Keratinocyte (primary cell): Measurements from ENCODE around the gene MOAP1. TPM values are rescaled to one million over a fixed set of nuclear protein-coding genes. Genes with fewer than 3 reads are reported as not detected.
"Not testable (repeated sequence)": the region's sequence is repeated elsewhere in the genome, so short reads cannot be mapped to it uniquely, and the experiment has no call there.

Experiments
- DNase-seq: peaks from one replicate; pipeline ENCODE4 v3.0.0-alpha.2; 2011; ENCODE audit warnings: low read depth, missing footprints, low spot score
- FAIRE-seq: peaks from 2 replicates; lab custom pipeline; 2011; peaks lifted over from hg19 to GRCh38; lab: Jason Lieb, UNC
- H2AFZ ChIP-seq: 2 replicates; pipeline ENCODE4 v1.6.0; 2012; ENCODE audit warnings: low read length, control low read depth, inconsistent platforms; ENCODE audit not compliant: control insufficient read depth
- H3K27ac ChIP-seq: 2 replicates; pipeline ENCODE4 v1.5.1; 2011; ENCODE audit warnings: low read length; ENCODE audit not compliant: control insufficient read depth, insufficient read depth
- H3K27me3 ChIP-seq: 3 replicates; pipeline ENCODE4 v1.6.0; 2011; ENCODE audit warnings: low read length; ENCODE audit not compliant: control insufficient read depth, insufficient read depth; ENCODE audit errors: extremely low read depth
- H3K36me3 ChIP-seq, 2 experiments: 2 replicates in 1 of 2; 3 replicates in 1 of 2; pipeline ENCODE4 v1.5.1; 2011; ENCODE audit warnings: low read length in 2 of 2, mild to moderate bottlenecking in 1 of 2; ENCODE audit not compliant: control insufficient read depth in 2 of 2, insufficient read depth in 2 of 2; ENCODE audit errors: extremely low read depth in 1 of 2
- H3K4me1 ChIP-seq: 3 replicates; pipeline ENCODE4 v1.5.1; 2011; ENCODE audit warnings: low read length; ENCODE audit not compliant: control insufficient read depth, insufficient read depth; ENCODE audit errors: extremely low read depth
- H3K4me2 ChIP-seq: 3 replicates; pipeline ENCODE4 v1.6.0; 2011; ENCODE audit warnings: low read depth, low read length; ENCODE audit not compliant: control insufficient read depth, insufficient read depth; ENCODE audit errors: extremely low read depth
- H3K4me3 ChIP-seq, 3 experiments: fragments of 200-600 bp in 1 of 3; sonication (generic) in 1 of 3; 2 replicates in 2 of 3; 3 replicates in 1 of 3; pipeline ENCODE4 v1.5.1; 2011 to 2016; ENCODE audit warnings: low read length in 3 of 3, mild to moderate bottlenecking in 3 of 3, control low read depth in 2 of 3, inconsistent platforms in 1 of 3, low read depth in 1 of 3, mixed read lengths in 1 of 3, mixed run types in 1 of 3, moderate library complexity in 1 of 3; ENCODE audit not compliant: control insufficient read depth in 2 of 3, insufficient read depth in 2 of 3; ENCODE audit errors: extremely low read depth in 1 of 3
- H3K79me2 ChIP-seq: 2 replicates; pipeline ENCODE4 v1.6.0; 2012; ENCODE audit warnings: low read length; ENCODE audit not compliant: control insufficient read depth, insufficient read depth
- H3K9ac ChIP-seq: 3 replicates; pipeline ENCODE4 v1.6.0; 2011; ENCODE audit warnings: low read length; ENCODE audit not compliant: control insufficient read depth, insufficient read depth; ENCODE audit errors: extremely low read depth
- H3K9me1 ChIP-seq: 3 replicates; pipeline ENCODE4 v1.6.0; 2011; ENCODE audit warnings: low read length; ENCODE audit not compliant: control insufficient read depth, insufficient read depth; ENCODE audit errors: extremely low read depth
- H3K9me3 ChIP-seq: 2 replicates; pipeline ENCODE4 v1.5.1; 2012; ENCODE audit warnings: low read depth, low read length; ENCODE audit not compliant: control insufficient read depth
- H4K20me1 ChIP-seq: 3 replicates; pipeline ENCODE4 v1.6.0; 2011; ENCODE audit warnings: low read length; ENCODE audit not compliant: control insufficient read depth, insufficient read depth; ENCODE audit errors: extremely low read depth
- CTCF ChIP-seq, 3 experiments: IDR thresholded peaks in 1 of 3; conservative IDR thresholded peaks in 1 of 3; optimal IDR thresholded peaks in 1 of 3; 2 replicates in 2 of 3; 3 replicates in 1 of 3; pipeline versions ENCODE3 to v1.5.1; 2011; ENCODE audit warnings: low read length in 3 of 3, mild to moderate bottlenecking in 3 of 3, moderate library complexity in 2 of 3, control low read depth in 1 of 3, inconsistent platforms in 1 of 3; ENCODE audit not compliant: insufficient read depth in 2 of 3; ENCODE audit errors: extremely low read depth in 1 of 3
- EZH2 ChIP-seq: IDR thresholded peaks from one replicate; pipeline ENCODE4 v1.6.1; 2012; ENCODE audit warnings: inconsistent platforms, mild to moderate bottlenecking, low read length, moderate library complexity
- dilution Hi-C: fragments of 300-500 bp; cut with MboI; formaldehyde crosslinking; loops from one replicate; pipeline ENCODE4 v1.7.0; 2020; ENCODE audit warnings: low sequenced_read_pairs; ENCODE audit not compliant: extremely low pct_ligation_motif_present
- polyA plus RNA-seq, 5 experiments: library from polyadenylated mRNA; depleted of rRNA in 3 of 5; stranded (reverse) in 3 of 5; stranded (forward) in 1 of 5; unstranded in 1 of 5; fragments of >200 nt; gene quantifications; 1 replicate in 1 of 5; 2 replicates in 3 of 5; 3 replicates in 1 of 5; pipeline versions ENCODE4 v1.2.1 to v1.2.3, GENCODE V29; 2011 to 2012; ENCODE audit warnings: missing spikeins in 2 of 5, low read depth in 1 of 5, low replicate concordance in 1 of 5

MOAP1 gene
- polyA plus RNA-seq, 1 donor (not counting 4 experiments of a cell fraction or from before 2014, with no cell fraction given), result 17.2 TPM

DNA sequence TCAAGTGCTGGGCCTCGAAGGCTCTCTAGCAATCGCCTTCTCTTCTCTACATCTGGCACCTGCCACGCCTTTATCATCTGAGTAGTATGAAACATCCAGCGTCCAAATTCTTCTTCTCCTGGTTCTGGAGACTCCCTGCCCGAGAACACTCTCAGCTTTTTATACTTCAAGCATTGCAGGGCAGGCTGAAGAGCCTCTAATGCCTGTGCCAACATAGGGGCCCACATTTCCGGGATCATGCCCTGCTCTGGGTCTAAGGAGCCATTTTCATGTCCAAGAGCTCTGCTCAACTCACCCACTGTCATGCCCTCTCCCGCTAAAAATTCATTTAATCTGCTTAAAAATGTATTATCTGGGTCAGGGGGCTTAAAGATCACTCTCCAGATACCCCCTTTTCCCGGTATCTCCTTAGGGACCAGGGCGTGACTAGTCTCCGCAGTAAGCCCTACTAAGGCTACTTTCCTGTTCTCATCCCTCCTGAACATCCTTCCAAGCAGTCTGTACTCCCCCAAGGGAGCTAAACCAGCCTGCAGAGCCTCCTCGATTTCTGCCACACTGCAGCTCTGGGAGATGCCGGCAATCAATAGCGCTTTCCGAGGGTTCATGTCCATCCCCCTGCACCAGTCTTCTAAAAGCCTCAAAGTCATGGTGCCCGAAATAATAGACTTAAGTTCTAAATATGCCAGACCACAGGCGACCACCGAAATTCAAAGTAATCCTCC, 940 bp downstream of the MOAP1 start:
- Histone ChIP-seq H4K20me1 (no peaks in the 10 kb centered on the region), H3K9me3 (no peaks in the 10 kb centered on the region), H3K9ac (peak overlapping the region; percentile 89), H3K4me2 (peak overlapping the region; percentile 87), H3K9me1 (no peaks in the 10 kb centered on the region), H3K4me3 (peak overlapping the region; percentile 85 to 99 (median 95)), H3K4me1 (peaks cover 21% of the 10 kb centered on the region), H3K36me3 (peaks cover 0 to 7% of the 10 kb centered on the region in 2 experiments), H3K27ac (peak overlapping the region; percentile 60), H3K79me2 (peaks cover 20% of the 10 kb centered on the region), H2AFZ (peak overlapping the region; percentile 93), H3K27me3 (no peaks in the 10 kb centered on the region)
- TF ChIP-seq EZH2, result no peak
- no peak for TF ChIP-seq CTCF (optimal IDR thresholded peaks at IDR 0.05 in 1 of 3, IDR thresholded peaks at IDR 0.05 in 1 of 3, conservative IDR thresholded peaks at IDR 0.05 in 1 of 3; ENCODE audit: extremely low read depth in 1 of 3, insufficient read depth in 2 of 3, low read length in 3 of 3)
- FAIRE-seq (peak; percentile 53), DNase-seq (no peak)
- dilution Hi-C loops, result no loop called here

- H3K4me1 ChIP-seq, result peaks cover 8% of the 10 kb centered on the region
- no peak overlapping the region for H3K4me3 ChIP-seq
- DNase-seq (no peak), FAIRE-seq (no peak)
- no peaks in the 10 kb centered on the region for H3K9me3 ChIP-seq
- H2AFZ ChIP-seq, result no peak overlapping the region
- no peak overlapping the region for H3K27ac ChIP-seq
- H3K9ac ChIP-seq, result no peak overlapping the region
- no peaks in the 10 kb centered on the region for H3K79me2 ChIP-seq
- H3K9me1 ChIP-seq, result no peaks in the 10 kb centered on the region
- no peaks in the 10 kb centered on the region for H4K20me1 ChIP-seq
- no peaks in the 10 kb centered on the region for H3K36me3 ChIP-seq
- no peak for TF ChIP-seq EZH2
- no peak for TF ChIP-seq CTCF (optimal IDR thresholded peaks at IDR 0.05 in 1 of 3, IDR thresholded peaks at IDR 0.05 in 1 of 3, conservative IDR thresholded peaks at IDR 0.05 in 1 of 3; ENCODE audit: extremely low read depth in 1 of 3, insufficient read depth in 2 of 3, low read length in 3 of 3)
- H3K4me2 ChIP-seq, result no peak overlapping the region
- no peaks in the 10 kb centered on the region for H3K27me3 ChIP-seq
- dilution Hi-C loops, result no loop called here
Observed at GRCh38 chr14:93175492-93175891, 9.2 kb downstream of the MOAP1 start.

DNA sequence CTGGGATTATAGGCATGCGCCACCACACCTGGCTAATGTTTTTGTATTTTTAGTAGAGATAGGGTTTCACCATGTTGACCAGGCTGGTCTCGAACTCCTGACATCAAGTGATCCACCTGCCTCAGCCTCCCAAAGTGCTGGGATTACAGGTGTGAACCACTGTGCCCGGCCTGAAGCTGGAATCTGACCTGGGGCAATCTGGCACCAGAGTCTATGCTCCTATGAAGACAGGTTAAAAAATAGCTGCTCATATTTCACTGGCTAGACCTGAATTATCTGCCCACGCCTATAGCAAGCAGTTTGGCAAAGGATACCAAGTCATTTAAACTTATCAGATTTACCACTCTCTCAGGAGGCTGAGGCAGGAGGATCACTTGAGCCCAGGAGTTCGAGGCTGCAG, 10.0 kb downstream of the MOAP1 start:
- FAIRE-seq, H3K27ac ChIP-seq, H3K4me2 ChIP-seq, H3K9me3 ChIP-seq, H3K27me3 ChIP-seq, H3K9ac ChIP-seq, H3K9me1 ChIP-seq, dilution Hi-C loops, H3K36me3 ChIP-seq, H3K79me2 ChIP-seq, H3K4me1 ChIP-seq, H2AFZ ChIP-seq, H3K4me3 ChIP-seq, H4K20me1 ChIP-seq, DNase-seq: not testable (repeated sequence)
